MM.1S (cell line): ENCODE data around the gene DAAM1.

Experiments
- EZH2 ChIP-seq: fragments of 300-600 bp; sonication (generic); optimal IDR thresholded peaks from 2 replicates; pipeline ENCODE3; 2017; ENCODE audit warnings: low read depth, mild to moderate bottlenecking, antibody characterized with exemption, low read length, mixed read lengths
- TF ChIP-seq, protein P1 (sequence below): fragments of 300-600 bp; sonication (generic); IDR thresholded peaks from 2 replicates; pipeline ENCODE4 v1.5.1; 2016; ENCODE audit warnings: antibody characterized with exemption, low read length, mixed read lengths

DNA sequence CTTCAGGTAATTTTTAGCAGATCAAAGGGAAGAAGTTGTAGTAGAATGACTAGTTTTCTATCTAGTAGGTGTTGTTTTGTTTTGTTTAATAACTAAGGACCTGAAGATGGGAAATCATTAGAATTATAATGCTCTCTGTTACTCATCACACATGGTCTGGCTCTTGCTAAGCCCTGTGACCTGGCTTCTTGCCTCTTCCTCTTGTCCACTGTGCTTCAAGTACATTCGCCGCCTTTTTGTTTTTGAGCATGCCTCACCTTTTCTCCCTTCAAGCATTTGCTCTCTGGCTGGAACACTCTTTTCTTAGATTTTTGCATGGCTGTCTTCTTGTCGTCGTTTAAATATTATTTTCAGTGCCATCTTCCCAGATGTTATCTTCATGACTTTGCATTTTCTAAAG is 47.7 kb downstream of the DAAM1 start:
- no peak for TF ChIP-seq EZH2
- TF ChIP-seq, protein P1, sequence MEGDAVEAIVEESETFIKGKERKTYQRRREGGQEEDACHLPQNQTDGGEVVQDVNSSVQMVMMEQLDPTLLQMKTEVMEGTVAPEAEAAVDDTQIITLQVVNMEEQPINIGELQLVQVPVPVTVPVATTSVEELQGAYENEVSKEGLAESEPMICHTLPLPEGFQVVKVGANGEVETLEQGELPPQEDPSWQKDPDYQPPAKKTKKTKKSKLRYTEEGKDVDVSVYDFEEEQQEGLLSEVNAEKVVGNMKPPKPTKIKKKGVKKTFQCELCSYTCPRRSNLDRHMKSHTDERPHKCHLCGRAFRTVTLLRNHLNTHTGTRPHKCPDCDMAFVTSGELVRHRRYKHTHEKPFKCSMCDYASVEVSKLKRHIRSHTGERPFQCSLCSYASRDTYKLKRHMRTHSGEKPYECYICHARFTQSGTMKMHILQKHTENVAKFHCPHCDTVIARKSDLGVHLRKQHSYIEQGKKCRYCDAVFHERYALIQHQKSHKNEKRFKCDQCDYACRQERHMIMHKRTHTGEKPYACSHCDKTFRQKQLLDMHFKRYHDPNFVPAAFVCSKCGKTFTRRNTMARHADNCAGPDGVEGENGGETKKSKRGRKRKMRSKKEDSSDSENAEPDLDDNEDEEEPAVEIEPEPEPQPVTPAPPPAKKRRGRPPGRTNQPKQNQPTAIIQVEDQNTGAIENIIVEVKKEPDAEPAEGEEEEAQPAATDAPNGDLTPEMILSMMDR: no peak
